Measurements from ENCODE around the gene VARS2. TPM values are rescaled to one million over a fixed set of nuclear protein-coding genes. Genes with fewer than 3 reads are reported as not detected.
"Not testable (repeated sequence)": the region's sequence is repeated elsewhere in the genome, so short reads cannot be mapped to it uniquely, and the experiment has no call there.

VARS2 gene
- total RNA-seq, 1 donor from 2014 or later = 18.2 TPM

- no peak for ATAC-seq
- no peak for DNase-seq
- intact Hi-C loops (cut with micrococcal nuclease) = loop anchor here (2.0 kb wide), 1 partner anchor 156 kb away; no protein-coding TSS in a partner anchor
Observed at GRCh38 chr6:30917041-30917440, 3.0 kb downstream of the VARS2 start.

DNA sequence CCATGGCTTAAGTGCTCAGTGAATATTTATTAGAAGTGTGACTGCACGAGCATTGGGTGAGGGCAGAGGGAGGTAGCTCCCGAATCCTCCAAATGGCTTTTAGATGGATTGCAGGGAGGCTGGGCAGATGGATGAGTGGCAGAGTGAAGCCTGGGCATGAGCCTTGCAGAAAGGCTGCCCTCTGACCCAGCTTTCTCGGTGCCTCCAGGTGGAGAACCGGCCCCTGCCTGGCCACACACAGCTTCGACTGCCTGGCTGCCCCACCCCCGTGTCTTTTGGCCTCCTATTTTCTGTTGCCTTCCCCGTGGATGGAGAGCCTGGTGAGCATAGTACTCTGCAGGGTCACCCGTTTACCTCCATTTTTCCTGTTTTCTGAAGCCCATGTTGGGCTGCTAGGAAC lies 3.4 kb downstream of the VARS2 start:
- DNase-seq (no peak), ATAC-seq (no peak)
- intact Hi-C loops (cut with micrococcal nuclease) = loop anchor here (2.0 kb wide), 1 partner anchor 155 kb away; no protein-coding TSS in a partner anchor

GRCh38 chr6:30918670-30919069 lies 4.6 kb downstream of the VARS2 start:
- no peak for ATAC-seq
- intact Hi-C loops (cut with micrococcal nuclease) = no loop called here
- no peak for DNase-seq

DNA sequence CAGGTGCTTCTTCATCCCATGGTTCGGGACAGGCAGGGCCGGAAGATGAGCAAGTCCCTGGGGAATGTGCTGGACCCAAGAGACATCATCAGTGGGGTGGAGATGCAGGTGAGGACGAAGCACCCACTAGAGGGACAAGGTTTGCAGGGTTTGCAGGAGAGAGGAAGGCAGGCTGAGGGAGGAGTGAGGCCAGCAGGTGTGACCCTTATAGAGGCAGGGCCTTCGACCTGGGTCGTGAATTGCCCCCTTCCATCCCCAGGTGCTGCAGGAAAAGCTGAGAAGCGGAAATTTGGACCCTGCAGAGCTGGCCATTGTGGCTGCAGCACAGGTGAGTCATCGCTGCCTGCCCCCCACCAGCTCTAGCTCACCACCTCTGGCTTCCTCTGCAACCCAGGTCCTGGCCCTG lies 8.4 kb downstream of the VARS2 start:
- no peak for ATAC-seq
- no peak for DNase-seq
- intact Hi-C loops (cut with micrococcal nuclease) = no loop called here

GRCh38 chr6:30924040-30924627 lies 10.1 kb downstream of the VARS2 start:
- ATAC-seq = peak; percentile 82
- intact Hi-C loops (cut with micrococcal nuclease); DNase-seq: not testable (repeated sequence)

- intact Hi-C loops (cut with micrococcal nuclease) = no loop called here
- DNase-seq (peak; percentile 59), ATAC-seq (peak; percentile 89)
Observed at GRCh38 chr6:30926644-30927043, 12.6 kb downstream of the VARS2 start.

- ATAC-seq; DNase-seq; intact Hi-C loops (cut with micrococcal nuclease): not testable (repeated sequence)
Observed at GRCh38 chr6:30927080-30927479, 13.0 kb downstream of the VARS2 start.

GRCh38 chr6:30928677-30929076 lies 14.6 kb downstream of the VARS2 start:
- intact Hi-C loops (cut with micrococcal nuclease) = no loop called here
- ATAC-seq (no peak), DNase-seq (no peak)

DNA sequence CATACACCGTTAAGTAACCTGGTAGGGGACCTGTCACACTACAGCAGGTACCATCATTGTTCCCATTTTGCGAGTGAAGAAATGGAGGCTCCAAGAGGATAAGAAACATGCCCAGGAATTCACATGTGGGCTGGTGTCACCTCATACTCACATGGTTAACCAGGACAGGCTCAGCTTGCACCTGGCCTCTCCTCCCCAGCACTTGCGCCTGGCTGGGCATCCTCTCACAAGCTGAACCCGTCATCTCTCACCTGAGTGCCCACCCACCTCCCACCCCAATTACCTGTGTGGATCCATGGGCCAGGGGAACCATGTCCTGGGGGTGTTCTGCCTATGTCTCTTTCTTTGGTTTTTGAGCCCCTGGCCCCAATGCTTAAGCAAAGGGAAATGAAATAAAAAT lies 16.5 kb downstream of the VARS2 start:
- ATAC-seq (no peak), DNase-seq (no peak)
- intact Hi-C loops (cut with micrococcal nuclease) = no loop called here

DNA sequence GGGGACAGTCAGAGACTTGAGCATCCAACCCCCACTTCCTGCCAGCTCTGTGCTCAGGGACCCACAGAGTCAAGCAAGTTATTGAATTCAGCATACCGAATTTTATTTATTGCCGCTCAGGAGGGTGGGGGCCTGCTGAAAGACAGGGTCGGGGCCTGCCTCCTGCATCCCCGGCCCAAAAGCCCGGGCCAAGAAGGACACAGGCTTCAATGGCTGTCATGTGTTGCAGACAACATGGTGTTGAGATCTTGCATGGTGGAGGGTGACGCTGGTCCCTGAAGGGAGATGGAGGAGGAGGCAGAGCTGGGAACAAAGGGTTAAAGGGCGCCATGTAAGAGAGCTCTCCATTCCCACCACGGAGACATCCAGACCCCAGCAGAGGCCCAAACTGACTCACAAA lies 17.2 kb downstream of the VARS2 start:
- DNase-seq = no peak
- no peak for ATAC-seq
- intact Hi-C loops (cut with micrococcal nuclease) = no loop called here

DNA sequence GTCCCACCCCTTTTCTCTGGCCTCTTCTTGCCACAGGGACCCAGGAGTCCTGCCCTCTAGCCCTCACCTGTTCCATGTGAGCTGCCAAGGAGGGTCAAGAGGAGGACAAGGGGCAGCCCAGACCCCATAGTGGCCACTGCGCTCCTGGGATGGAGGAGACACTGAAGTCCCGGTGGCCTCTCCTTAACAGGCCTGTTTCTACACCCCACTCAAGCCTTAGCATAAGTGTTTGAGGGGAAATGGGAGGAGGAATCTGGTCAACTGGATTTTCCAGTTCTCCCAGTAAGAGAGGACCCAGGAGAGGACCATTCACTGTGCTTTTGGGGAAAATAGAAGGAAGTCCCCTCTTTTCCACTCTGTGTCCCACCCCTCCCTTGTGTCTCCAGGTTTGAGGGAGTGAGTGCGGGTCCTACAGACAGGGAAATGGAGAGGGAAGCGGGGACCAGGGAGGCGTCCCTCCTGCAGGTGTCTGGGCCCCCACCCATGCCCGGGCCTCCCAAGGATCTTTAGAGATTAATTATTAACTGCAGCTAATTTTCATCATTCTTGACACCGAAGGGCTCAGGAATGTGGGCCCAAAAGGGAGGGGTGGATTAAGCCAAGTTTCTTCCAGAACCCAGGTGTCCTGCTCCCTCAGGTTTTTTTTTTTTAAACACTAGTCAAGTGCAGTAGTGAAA lies 18.1 kb downstream of the VARS2 start, which contains the start of gene SFTA2:
TSS of gene SFTA2 (minus strand) at position 202 of the 677 bp plus-strand sequence. CDS start at position 128, 74 bp downstream.
- DNase-seq (no peak), ATAC-seq (no peak)
- intact Hi-C loops (cut with micrococcal nuclease) = no loop called here

- DNase-seq (no peak), ATAC-seq (no peak)
- intact Hi-C loops (cut with micrococcal nuclease) = no loop called here
Observed at GRCh38 chr6:30932665-30933365, 18.8 kb downstream of the VARS2 start.

GRCh38 chr6:30935018-30935417 lies 21.0 kb downstream of the VARS2 start:
- intact Hi-C loops (cut with micrococcal nuclease) = no loop called here
- ATAC-seq (no peak), DNase-seq (no peak)

DNA sequence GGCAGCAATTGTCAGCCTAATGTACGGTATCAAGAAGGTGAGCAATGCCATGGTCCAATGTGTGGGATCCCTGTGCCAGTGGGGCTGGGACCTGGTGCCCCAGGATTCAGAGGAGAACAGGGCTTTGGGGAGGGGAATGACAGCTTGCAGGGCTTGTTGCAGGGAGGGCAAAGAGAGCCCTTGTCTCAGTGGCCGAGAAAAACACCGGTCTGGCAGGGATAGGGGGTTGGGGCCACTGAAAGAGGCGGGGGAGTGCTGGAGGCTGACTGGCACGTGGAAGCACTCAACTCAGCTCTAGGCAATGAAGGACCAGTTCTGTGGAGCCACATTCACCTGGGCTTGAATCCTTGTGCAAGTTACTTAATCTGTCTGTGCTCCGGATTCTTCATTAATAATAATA lies 23.2 kb downstream of the VARS2 start:
- no peak for DNase-seq
- intact Hi-C loops (cut with micrococcal nuclease) = no loop called here
- no peak for ATAC-seq

DNA sequence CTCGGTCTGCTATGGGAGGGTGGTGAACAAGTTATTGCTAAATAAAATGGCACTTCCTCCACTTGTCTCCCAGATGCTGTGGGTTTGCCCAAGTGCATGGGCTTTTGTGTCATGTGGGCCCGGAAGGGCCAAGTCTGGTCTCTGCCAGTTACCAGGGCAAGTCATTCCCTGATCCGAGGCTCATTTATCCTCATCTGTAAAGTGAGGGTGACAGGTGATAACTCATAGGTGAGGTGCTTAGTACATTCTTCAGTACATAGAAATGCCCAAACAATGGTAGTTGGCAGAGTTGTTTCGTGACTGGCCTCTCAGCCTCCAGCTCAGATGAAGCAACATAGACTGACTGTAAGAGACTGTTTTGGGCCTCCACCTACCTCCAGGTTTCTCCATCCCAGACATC lies 24.7 kb downstream of the VARS2 start:
- DNase-seq (no peak), ATAC-seq (no peak)
- intact Hi-C loops (cut with micrococcal nuclease) = no loop called here

- ATAC-seq (no peak), DNase-seq (no peak)
- intact Hi-C loops (cut with micrococcal nuclease) = no loop called here
Observed at GRCh38 chr6:30939473-30939872, 25.4 kb downstream of the VARS2 start.

DNA sequence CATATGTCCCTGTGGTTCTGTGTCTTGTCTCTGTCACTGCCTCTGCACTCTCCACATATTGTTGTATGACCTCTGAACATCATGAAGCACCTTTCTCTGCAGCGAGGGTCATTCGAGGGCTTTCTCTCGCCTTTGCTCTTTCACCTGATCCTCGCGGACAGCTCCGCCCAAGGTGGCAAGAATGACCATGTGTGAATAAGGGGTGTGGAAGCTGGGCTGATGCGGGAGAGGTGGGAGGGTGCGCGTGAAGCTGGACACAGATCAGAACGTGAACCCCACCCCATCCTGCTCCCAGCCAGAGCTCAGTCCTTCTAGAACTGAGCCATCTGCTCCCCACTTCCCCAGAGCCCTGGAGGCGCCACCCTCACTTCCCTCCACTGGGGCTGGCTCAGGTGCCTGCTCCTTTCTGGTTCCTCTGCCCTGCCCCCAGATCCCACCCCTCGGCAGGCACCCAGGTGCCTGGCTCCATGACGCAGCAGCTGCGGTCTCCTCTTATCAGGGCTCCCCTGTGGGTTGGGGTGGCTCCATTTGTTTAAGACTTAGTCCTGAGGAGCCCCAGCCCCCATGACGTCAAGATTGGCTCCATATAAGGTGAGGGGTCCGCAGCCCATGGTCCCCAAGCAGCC lies 26.4 kb downstream of the VARS2 start, which contains the start of gene MUCL3:
TSS of gene MUCL3 (plus strand) at position 613 of the 626 bp plus-strand sequence. CDS start 27 bp downstream, outside the sequence.
- ATAC-seq = peak; percentile 34
- no peak for DNase-seq
- intact Hi-C loops (cut with micrococcal nuclease) = no loop called here

GRCh38 chr6:30942338-30943060 lies 28.5 kb downstream of the VARS2 start:
- intact Hi-C loops (cut with micrococcal nuclease) = no loop called here
- DNase-seq (peak; percentile 74), ATAC-seq (peak; percentile 88)

DNA sequence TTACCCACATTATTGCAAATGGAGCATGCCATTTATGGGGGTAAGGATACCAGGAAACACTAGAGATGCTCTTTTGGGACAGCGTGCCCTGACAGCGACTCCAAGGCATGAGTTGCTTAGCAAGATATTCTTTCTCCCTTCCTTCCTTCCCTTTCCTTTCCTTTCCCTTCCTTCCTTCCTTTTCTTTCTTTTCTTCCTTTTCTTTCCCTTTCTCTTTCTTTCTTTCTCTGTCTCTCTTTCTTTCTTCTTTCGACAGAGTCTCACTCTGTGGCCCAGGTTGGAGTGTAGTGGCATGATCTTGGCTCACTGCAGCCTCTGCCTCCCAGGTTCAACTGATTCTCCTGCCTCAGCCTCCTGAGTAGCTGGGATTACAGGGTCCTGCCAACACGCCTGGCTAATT lies 30.0 kb downstream of the VARS2 start:
- no peak for ATAC-seq
- intact Hi-C loops (cut with micrococcal nuclease) = no loop called here
- DNase-seq = no peak

Measured in left ventricle myocardium superior (tissue), 1 donor.